Lung (tissue), 12 donors: ENCODE results near the gene ASB18. TPM values are rescaled to one million over a fixed set of nuclear protein-coding genes. Genes with fewer than 3 reads are reported as not detected.

ENCODE experiments used
- ATAC-seq: fragments of 200-7000 bp; cut with Tn5 transposase; one replicate; pipeline ENCODE4 v1.9.1; 2020; ENCODE audit warnings: moderate number of reproducible peaks; ENCODE audit not compliant: insufficient read depth, low FRiP score
- DNase-seq, 3 donors: peaks; one replicate each; pipeline ENCODE4 v3.0.0-alpha.2; 2013 to 2017
- H3K27ac ChIP-seq, 2 donors: one replicate each; pipeline ENCODE4 v1.5.1; 2013; ENCODE audit warnings: mild to moderate bottlenecking in 2 of 2, moderate library complexity in 2 of 2, control low read depth in 1 of 2, inconsistent platforms in 1 of 2, low read depth in 1 of 2, low read length in 1 of 2
- H3K27me3 ChIP-seq, 3 donors: one replicate each; pipeline ENCODE4 v1.5.1; 2013; ENCODE audit warnings: low read length in 2 of 3; ENCODE audit not compliant: control insufficient read depth in 3 of 3, insufficient read depth in 3 of 3
- H3K36me3 ChIP-seq, 4 donors: one replicate each; pipeline ENCODE4 v1.5.1; 2013; ENCODE audit warnings: low read length in 4 of 4, mild to moderate bottlenecking in 1 of 4, moderate library complexity in 1 of 4; ENCODE audit not compliant: control insufficient read depth in 4 of 4, insufficient read depth in 4 of 4
- H3K4me1 ChIP-seq, 5 donors: one replicate each; pipeline ENCODE4 v1.5.1; 2013; ENCODE audit warnings: low read length in 5 of 5, mild to moderate bottlenecking in 2 of 5, moderate library complexity in 1 of 5; ENCODE audit not compliant: control insufficient read depth in 5 of 5, insufficient read depth in 5 of 5
- H3K4me3 ChIP-seq: one replicate; pipeline ENCODE4 v1.5.1; 2013; ENCODE audit warnings: mild to moderate bottlenecking, control low read depth, moderate library complexity
- H3K9ac ChIP-seq, 2 donors: one replicate each; pipeline ENCODE4 v1.5.1; 2013; ENCODE audit warnings: low read length in 2 of 2, control low read depth in 1 of 2; ENCODE audit not compliant: insufficient read depth in 1 of 2
- H3K9me3 ChIP-seq, 4 donors: one replicate each; pipeline ENCODE4 v1.5.1; 2013; ENCODE audit warnings: low read length in 3 of 4, mild to moderate bottlenecking in 1 of 4, moderate library complexity in 1 of 4; ENCODE audit not compliant: control insufficient read depth in 4 of 4, insufficient read depth in 3 of 4
- WGBS, 2 donors: extraction: QIAGEN DNeasy Blood & Tissue Kit; methylation state at CpG; one replicate each; pipeline ENCODE4 v1.1.7; 2013; 5-methylcytosine and 5-hydroxymethylcytosine counted together
- polyA plus RNA-seq, 2 donors: library from polyadenylated mRNA; stranded (reverse); fragments of 200-250 nt; gene quantifications; one replicate each; pipeline ENCODE4 v1.2.1, GENCODE V29; 2013
- total RNA-seq, 2 donors: library from RNA; depleted of rRNA in 1 of 2; stranded (reverse); fragments of >200 nt in 1 of 2; gene quantifications; one replicate each; pipeline ENCODE4 v1.2.1, GENCODE V29; 2014 to 2021
- TF ChIP-seq, protein P1 (sequence below): IDR thresholded peaks from 2 replicates; pipeline ENCODE4 v1.5.1; 2012; ENCODE audit warnings: mild to moderate bottlenecking; ENCODE audit errors: control extremely low read depth, extremely low read depth
- donor health status: control.
- donor health status: control.
- donor health status: Bipolar disorder and iron deficiency.
- donor health status: healthy.
- donor health status: DM: yes; HTN: yes; CAD: no.

Gene ASB18
- total and polyA plus RNA-seq, 4 donors: not detected

DNA sequence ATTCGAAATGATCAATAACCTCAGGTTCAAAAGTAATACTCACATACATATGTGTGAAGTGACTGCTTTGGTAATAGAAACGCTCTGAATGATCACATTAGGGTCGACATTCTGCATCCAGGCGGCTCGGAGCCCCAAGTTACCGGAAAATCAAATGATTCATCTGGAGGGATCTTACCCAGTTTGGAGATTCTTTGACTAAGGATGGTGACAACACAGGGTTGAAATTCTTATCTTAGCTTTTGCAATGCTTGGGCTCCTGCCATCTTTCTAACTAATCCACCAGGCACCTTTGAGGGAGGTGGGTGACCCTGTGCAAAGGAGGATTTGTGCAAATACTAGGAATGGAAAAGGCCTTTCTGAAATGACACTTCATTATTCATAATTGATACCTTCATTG, 106.8 kb downstream of the ASB18 start:
- ATAC-seq (no peak), DNase-seq (no peak)
- Histone ChIP-seq H3K4me1 (no peaks in the 10 kb centered on the region), H3K27ac (no peak overlapping the region), H3K9me3 (peaks cover 0 to 8% (median 4%) of the 10 kb centered on the region in 4 donors), H3K9ac (no peak overlapping the region), H3K4me3 (no peak overlapping the region), H3K27me3 (peaks cover 0 to 62% (median 46%) of the 10 kb centered on the region in 3 donors), H3K36me3 (no peaks in the 10 kb centered on the region)
- TF ChIP-seq, protein P1, sequence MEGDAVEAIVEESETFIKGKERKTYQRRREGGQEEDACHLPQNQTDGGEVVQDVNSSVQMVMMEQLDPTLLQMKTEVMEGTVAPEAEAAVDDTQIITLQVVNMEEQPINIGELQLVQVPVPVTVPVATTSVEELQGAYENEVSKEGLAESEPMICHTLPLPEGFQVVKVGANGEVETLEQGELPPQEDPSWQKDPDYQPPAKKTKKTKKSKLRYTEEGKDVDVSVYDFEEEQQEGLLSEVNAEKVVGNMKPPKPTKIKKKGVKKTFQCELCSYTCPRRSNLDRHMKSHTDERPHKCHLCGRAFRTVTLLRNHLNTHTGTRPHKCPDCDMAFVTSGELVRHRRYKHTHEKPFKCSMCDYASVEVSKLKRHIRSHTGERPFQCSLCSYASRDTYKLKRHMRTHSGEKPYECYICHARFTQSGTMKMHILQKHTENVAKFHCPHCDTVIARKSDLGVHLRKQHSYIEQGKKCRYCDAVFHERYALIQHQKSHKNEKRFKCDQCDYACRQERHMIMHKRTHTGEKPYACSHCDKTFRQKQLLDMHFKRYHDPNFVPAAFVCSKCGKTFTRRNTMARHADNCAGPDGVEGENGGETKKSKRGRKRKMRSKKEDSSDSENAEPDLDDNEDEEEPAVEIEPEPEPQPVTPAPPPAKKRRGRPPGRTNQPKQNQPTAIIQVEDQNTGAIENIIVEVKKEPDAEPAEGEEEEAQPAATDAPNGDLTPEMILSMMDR: no peak
- 92% methylated on average over 6 of the region's 6 CpGs for WGBS, 2 donors

DNA sequence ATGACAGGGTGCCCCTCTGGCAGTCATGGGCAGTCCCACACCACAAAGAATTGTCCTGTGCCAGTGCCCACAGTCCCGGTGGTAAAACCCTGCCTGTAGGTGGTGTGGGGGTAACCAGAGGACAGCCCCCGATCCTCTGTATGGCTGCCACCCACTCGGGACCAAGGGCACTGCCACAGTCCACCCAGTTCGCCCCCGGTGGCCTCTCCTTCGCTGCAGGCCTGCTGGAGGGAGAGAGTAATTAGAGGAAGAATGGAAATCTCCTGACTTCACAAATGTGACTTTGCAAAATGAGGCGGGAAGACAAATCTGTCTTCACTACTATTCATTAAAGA, 107.4 kb downstream of the ASB18 start:
- H3K27ac ChIP-seq: no peak overlapping the region
- H3K4me3 ChIP-seq: no peak overlapping the region
- H3K9me3 ChIP-seq: peaks cover 0 to 9% (median 6%) of the 10 kb centered on the region in 4 donors
- peaks cover 0 to 57% (median 41%) of the 10 kb centered on the region in 3 donors for H3K27me3 ChIP-seq
- ATAC-seq (no peak), DNase-seq (no peak)
- WGBS, 2 donors: 75 to 87% methylated on average over 7 of the region's 7 CpGs
- TF ChIP-seq, protein P1: no peak
- no peak overlapping the region for H3K9ac ChIP-seq
- no peaks in the 10 kb centered on the region for H3K36me3 ChIP-seq
- H3K4me1 ChIP-seq: no peaks in the 10 kb centered on the region

DNA sequence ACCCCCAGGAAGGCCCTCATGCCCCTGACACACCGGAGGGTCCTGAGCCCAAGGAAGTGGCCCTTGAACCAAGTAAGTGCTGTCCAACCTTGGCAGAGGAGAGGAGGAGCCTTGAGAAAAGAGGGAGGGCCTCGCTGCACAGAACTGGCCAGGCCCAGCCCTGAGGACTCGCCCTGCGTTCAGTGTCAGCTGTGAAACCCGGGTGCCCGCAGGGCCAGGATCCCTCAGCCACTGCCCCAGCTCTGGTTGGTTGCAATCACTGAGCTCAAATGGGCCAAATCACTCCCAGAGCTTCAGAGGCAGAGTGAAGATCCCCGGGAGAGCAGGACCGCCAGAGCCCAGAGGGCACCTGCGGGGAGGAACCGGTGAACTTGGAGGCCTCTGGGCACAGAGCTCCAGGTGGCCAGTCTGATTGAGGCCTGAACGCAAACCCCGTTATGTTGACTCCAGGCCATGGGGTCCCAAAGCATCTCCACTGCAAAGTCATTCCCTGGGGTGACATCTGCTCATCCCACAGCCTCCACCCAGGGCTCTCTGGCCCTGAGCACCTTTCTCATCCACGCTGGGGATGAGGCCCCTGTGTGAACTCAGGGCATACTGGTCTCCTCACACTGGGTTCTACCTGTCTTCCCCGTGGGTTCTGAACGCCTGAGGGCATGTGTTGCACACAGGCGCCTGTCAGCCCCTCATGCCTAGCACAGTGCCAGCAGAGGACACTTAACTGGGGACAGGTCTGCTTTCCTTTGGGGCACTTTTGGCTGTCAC, 107.9 kb downstream of the ASB18 start:
- DNase-seq (no peak), ATAC-seq (no peak)
- H3K27ac ChIP-seq: no peak overlapping the region
- H3K4me1 ChIP-seq: no peaks in the 10 kb centered on the region
- TF ChIP-seq, protein P1: no peak
- H3K27me3 ChIP-seq: peaks cover 0 to 53% (median 36%) of the 10 kb centered on the region in 3 donors
- no peak overlapping the region for H3K4me3 ChIP-seq
- peaks cover 0 to 9% (median 6%) of the 10 kb centered on the region in 4 donors for H3K9me3 ChIP-seq
- 88 to 91% methylated on average over 16 of the region's 16 CpGs for WGBS, 2 donors
- H3K36me3 ChIP-seq: no peaks in the 10 kb centered on the region
- H3K9ac ChIP-seq: no peak overlapping the region
